ENCODE measurements around the gene CNPY4. TPM values are rescaled to one million over a fixed set of nuclear protein-coding genes. Genes with fewer than 3 reads are reported as not detected.

The CNPY4 gene
- total and polyA plus RNA-seq, 10 of the 15 experiments (the other 5 are each of a cell fraction or from before 2014, with no cell fraction given), result 2.5 to 9.2 (median 6.8) TPM

GRCh38 chr7:100169147-100169850 lies 49.9 kb downstream of the CNPY4 start:
- Histone ChIP-seq H3K79me2 (ENCODE audit: control insufficient read depth, insufficient read depth, low read length) (no peaks in the 10 kb centered on the region), H4K20me1 (ENCODE audit: control insufficient read depth, insufficient read depth) (no peaks in the 10 kb centered on the region), H3K27ac (ENCODE audit: control insufficient read depth, insufficient read depth) (no peak overlapping the region), H3K4me1 (ENCODE audit: control insufficient read depth, insufficient read depth, low read length) (peaks cover 49% of the 10 kb centered on the region), H2AFZ (ENCODE audit: control insufficient read depth, low read depth, low read length) (no peak overlapping the region), H3K27me3 (replicated peaks in 1 of 2; ENCODE audit: control insufficient read depth in 2 of 2, insufficient read depth in 2 of 2, low read length in 1 of 2) (peaks cover 4 to 6% of the 10 kb centered on the region in 2 experiments; a peak in 3 of 4 replicates), H3K9ac (ENCODE audit: control insufficient read depth, insufficient read depth, low read length) (no peak overlapping the region), H3K4me2 (ENCODE audit: control insufficient read depth, insufficient read depth) (peak overlapping the region; percentile 63), H3K36me3 (ENCODE audit: control insufficient read depth in 2 of 2, insufficient read depth in 2 of 2, low read length in 1 of 2) (no peaks in the 10 kb centered on the region), H3K9me3 (replicated peaks; ENCODE audit: control insufficient read depth, insufficient read depth, low read length) (no peaks in the 10 kb centered on the region), H3K4me3 (no peak overlapping the region)
- no peak for DNase-seq (ENCODE audit: low read depth, low spot score)
- WGBS (ENCODE audit: insufficient coverage, insufficient replicate concordance, low lambda C conversion rate, missing lambda C conversion rate), result 66% methylated on average over 11 of the region's 11 CpGs
- intact Hi-C loops (cut with micrococcal nuclease; ENCODE audit: unreplicated experiment), result no loop called here
- POLR2A ChIA-PET, result interaction anchor here (0.6 to 3.3 kb wide), 4 partner anchors 8 to 199 kb away, joined by 3 to 11 read pairs (median 3); partner anchors contain the start of genes GPC2, LAMTOR4 and STAG3
- SMC1A ChIA-PET (ENCODE audit: uncharacterized antibody, unreplicated experiment), result interaction anchor here (1.5 to 2.0 kb wide), 2 partner anchors 11 to 36 kb away, joined by 4 to 6 read pairs; no protein-coding TSS in a partner anchor
- no peak for FAIRE-seq
- no TSS peak for BruUV-seq (replicated peaks)
- in situ Hi-C loops (cut with MboI), result no loop called here
- CTCF ChIA-PET, result interaction anchor here (0.9 to 2.2 kb wide), 5 partner anchors 10 to 33 kb away, joined by 3 to 9 read pairs (median 7); partner anchors contain the start of gene TRAPPC14
- no peak for TF ChIP-seq TCF3 (IDR thresholded peaks at IDR 0.05; ENCODE audit: borderline replicate concordance, insufficient read depth, low read depth, low read length)
- no peak for TF ChIP-seq PBX3 (IDR thresholded peaks at IDR 0.05; ENCODE audit: insufficient replicate concordance, low read depth, low read length)
- TF ChIP-seq SUZ12 (IDR thresholded peaks at IDR 0.05; ENCODE audit: unreplicated experiment), result no peak
- TF ChIP-seq NFYA (IDR thresholded peaks at IDR 0.05; ENCODE audit: borderline replicate concordance, low read depth, low read length), result no peak
- TF ChIP-seq EP300 (IDR thresholded peaks at IDR 0.05; ENCODE audit: borderline replicate concordance in 1 of 2, control insufficient read depth in 1 of 2, low read depth in 2 of 2, low read length in 2 of 2), result no peak
- TF ChIP-seq BHLHE40 (IDR thresholded peaks at IDR 0.05; ENCODE audit: borderline replicate concordance in 1 of 2, low read depth in 2 of 2, low read length in 1 of 2), result no peak
- no peak for TF ChIP-seq HSF1 (IDR thresholded peaks at IDR 0.05; ENCODE audit: low read depth, low read length)
- TF ChIP-seq LARP7 (IDR thresholded peaks at IDR 0.05), result no peak
- TF ChIP-seq ATF3 (IDR thresholded peaks at IDR 0.05; ENCODE audit: borderline replicate concordance, extremely low read depth, low read depth, low read length), result no peak
- no peak for TF ChIP-seq WRNIP1 (IDR thresholded peaks at IDR 0.05; ENCODE audit: borderline replicate concordance, low read depth, low read length)
- TF ChIP-seq CREB1 (IDR thresholded peaks at IDR 0.05; ENCODE audit: low read depth), result no peak
- TF ChIP-seq HDGF (IDR thresholded peaks at IDR 0.05), result no peak
- ATAC-seq, result peak; percentile 47
- RAD21 ChIA-PET (ENCODE audit: unreplicated experiment), result interaction anchor here (1.5 to 1.9 kb wide), 2 partner anchors 36 to 238 kb away, joined by 3 to 7 read pairs; no protein-coding TSS in a partner anchor

Data from GM12878 (cell line).